ENCODE measurements around the gene NUTM2A.
"Not testable (repeated sequence)": the region's sequence is repeated elsewhere in the genome, so short reads cannot be mapped to it uniquely, and the experiment has no call there.

DNA sequence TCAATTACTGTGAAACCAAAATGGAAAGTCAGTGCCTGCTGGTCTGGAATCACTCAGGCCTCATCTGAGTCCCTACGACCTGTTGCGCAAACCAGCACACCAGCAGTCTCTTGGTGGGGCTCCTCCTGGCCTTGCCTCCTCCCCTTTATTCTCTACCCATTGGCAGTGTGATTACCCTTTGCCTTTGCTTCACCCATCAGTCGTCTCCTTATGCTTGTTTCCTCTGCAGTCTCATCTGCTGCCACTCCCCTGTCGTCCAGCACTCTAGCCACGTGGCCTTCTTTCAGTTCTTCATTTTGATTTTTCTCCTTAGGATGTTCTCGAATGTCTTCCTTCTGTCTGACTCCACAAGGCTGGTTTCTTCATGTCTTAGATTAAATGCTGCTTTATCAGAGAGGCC, 40.8 kb upstream of the NUTM2A start:
- TF ChIP-seq EHMT2 (IDR thresholded peaks at IDR 0.05); SP2 (IDR thresholded peaks at IDR 0.05; ENCODE audit: extremely low read depth, low read depth, low read length, poor library complexity, severe bottlenecking); TAF1 (IDR thresholded peaks at IDR 0.05; ENCODE audit: control insufficient read depth, extremely low read depth, insufficient read depth, low read length, severe bottlenecking); LEF1 (IDR thresholded peaks at IDR 0.05); FOXK2 (conservative IDR thresholded peaks at IDR 0.05 in 1 of 2, IDR thresholded peaks at IDR 0.05 in 1 of 2; ENCODE audit: low read depth in 2 of 2); SIN3A (IDR thresholded peaks at IDR 0.05; ENCODE audit: borderline replicate concordance in 2 of 2, control insufficient read depth in 1 of 2, low read depth in 2 of 2, low read length in 2 of 2); HCFC1 (IDR thresholded peaks at IDR 0.05; ENCODE audit: low read depth, low read length); EZH2 (IDR thresholded peaks at IDR 0.05; ENCODE audit: borderline replicate concordance, low read depth, low read length): not testable (repeated sequence)
- TF ChIP-seq, protein P1, sequence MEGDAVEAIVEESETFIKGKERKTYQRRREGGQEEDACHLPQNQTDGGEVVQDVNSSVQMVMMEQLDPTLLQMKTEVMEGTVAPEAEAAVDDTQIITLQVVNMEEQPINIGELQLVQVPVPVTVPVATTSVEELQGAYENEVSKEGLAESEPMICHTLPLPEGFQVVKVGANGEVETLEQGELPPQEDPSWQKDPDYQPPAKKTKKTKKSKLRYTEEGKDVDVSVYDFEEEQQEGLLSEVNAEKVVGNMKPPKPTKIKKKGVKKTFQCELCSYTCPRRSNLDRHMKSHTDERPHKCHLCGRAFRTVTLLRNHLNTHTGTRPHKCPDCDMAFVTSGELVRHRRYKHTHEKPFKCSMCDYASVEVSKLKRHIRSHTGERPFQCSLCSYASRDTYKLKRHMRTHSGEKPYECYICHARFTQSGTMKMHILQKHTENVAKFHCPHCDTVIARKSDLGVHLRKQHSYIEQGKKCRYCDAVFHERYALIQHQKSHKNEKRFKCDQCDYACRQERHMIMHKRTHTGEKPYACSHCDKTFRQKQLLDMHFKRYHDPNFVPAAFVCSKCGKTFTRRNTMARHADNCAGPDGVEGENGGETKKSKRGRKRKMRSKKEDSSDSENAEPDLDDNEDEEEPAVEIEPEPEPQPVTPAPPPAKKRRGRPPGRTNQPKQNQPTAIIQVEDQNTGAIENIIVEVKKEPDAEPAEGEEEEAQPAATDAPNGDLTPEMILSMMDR (IDR thresholded peaks at IDR 0.05 in 2 of 3, conservative IDR thresholded peaks at IDR 0.05 in 1 of 3; ENCODE audit: insufficient read depth in 2 of 3, low read depth in 1 of 3, low read length in 3 of 3), result not testable (repeated sequence)
- TF ChIP-seq, protein P2, sequence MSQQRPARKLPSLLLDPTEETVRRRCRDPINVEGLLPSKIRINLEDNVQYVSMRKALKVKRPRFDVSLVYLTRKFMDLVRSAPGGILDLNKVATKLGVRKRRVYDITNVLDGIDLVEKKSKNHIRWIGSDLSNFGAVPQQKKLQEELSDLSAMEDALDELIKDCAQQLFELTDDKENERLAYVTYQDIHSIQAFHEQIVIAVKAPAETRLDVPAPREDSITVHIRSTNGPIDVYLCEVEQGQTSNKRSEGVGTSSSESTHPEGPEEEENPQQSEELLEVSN (IDR thresholded peaks at IDR 0.05; ENCODE audit: borderline replicate concordance in 1 of 2, extremely low read depth in 1 of 2, insufficient read depth in 1 of 2, insufficient read length in 1 of 2, low read depth in 1 of 2, low read length in 1 of 2, poor library complexity in 1 of 2, severe bottlenecking in 1 of 2), result not testable (repeated sequence)

Measured in K562 (cell line).